Measurements from ENCODE around the gene MGRN1. TPM values are rescaled to one million over a fixed set of nuclear protein-coding genes. Genes with fewer than 3 reads are reported as not detected.

The MGRN1 gene
- total RNA-seq, 1 donor: 34.3 TPM

- no peak for DNase-seq (ENCODE audit: low read depth)
- TF ChIP-seq CTCF (IDR thresholded peaks at IDR 0.05; ENCODE audit: insufficient read depth, low read length): no peak
- no peak overlapping the region for H3K4me3 ChIP-seq (ENCODE audit: low read depth, low read length)
These were observed 66.5 kb downstream of the MGRN1 start for GRCh38 chr16:4690946-4691665.

GRCh38 chr16:4691666-4692412 is 67.2 kb downstream of the MGRN1 start:
- no peak overlapping the region for H3K4me3 ChIP-seq (ENCODE audit: low read depth, low read length)
- no peak for TF ChIP-seq CTCF (IDR thresholded peaks at IDR 0.05; ENCODE audit: insufficient read depth, low read length)
- no peak for DNase-seq (ENCODE audit: low read depth)

- DNase-seq (ENCODE audit: low read depth): peak; percentile 7
- peak overlapping the region; percentile 74 for H3K4me3 ChIP-seq (ENCODE audit: low read depth, low read length)
- TF ChIP-seq CTCF (IDR thresholded peaks at IDR 0.05; ENCODE audit: insufficient read depth, low read length): no peak
These were observed 68.1 kb downstream of the MGRN1 start for GRCh38 chr16:4692460-4693295.

- peak within 1 kb of the TSS; percentile 95 for H3K4me3 ChIP-seq (ENCODE audit: low read depth, low read length)
- peak; percentile 88 for DNase-seq (ENCODE audit: low read depth)
- peak; percentile 10 for TF ChIP-seq CTCF (IDR thresholded peaks at IDR 0.05; ENCODE audit: insufficient read depth, low read length)
These were observed 68.8 kb downstream of the MGRN1 start, which contains the start of gene NUDT16L1 for GRCh38 chr16:4693296-4693955. Gene NUDT16L1, plus strand, starts transcription at chr16:4693562. Its CDS starts 165 bp downstream, at chr16:4693727.

GRCh38 chr16:4693956-4694641 is 69.5 kb downstream of the MGRN1 start:
- TF ChIP-seq CTCF (IDR thresholded peaks at IDR 0.05; ENCODE audit: insufficient read depth, low read length): no peak
- peak overlapping the region; percentile 95 for H3K4me3 ChIP-seq (ENCODE audit: low read depth, low read length)
- peak; percentile 46 for DNase-seq (ENCODE audit: low read depth)

Measured in fibroblast of the aortic adventitia (primary cell).